HG02798 (cell line): Measurements from ENCODE around the gene EPHB2.

Experiments used
- ATAC-seq: cut with Tn5 transposase; IDR thresholded peaks from one replicate; pipeline ENCODE4 v1.9.1; 2021; ENCODE audit warnings: mild to moderate bottlenecking; ENCODE audit not compliant: unreplicated experiment, poor library complexity

EPHB2 gene

GRCh38 chr1:22814176-22815042 lies 103.8 kb downstream of the EPHB2 start:
- ATAC-seq = no peak

- ATAC-seq = no peak
These were observed 104.4 kb downstream of the EPHB2 start for GRCh38 chr1:22815043-22815365.

GRCh38 chr1:22815421-22816066 lies 104.9 kb downstream of the EPHB2 start:
- ATAC-seq = no peak

GRCh38 chr1:22816067-22816775 lies 105.6 kb downstream of the EPHB2 start:
- no peak for ATAC-seq

- ATAC-seq = no peak
These were observed 106.2 kb downstream of the EPHB2 start for GRCh38 chr1:22816803-22817202.

GRCh38 chr1:22817462-22817861 lies 106.8 kb downstream of the EPHB2 start:
- ATAC-seq = no peak

GRCh38 chr1:22818061-22818770 lies 107.6 kb downstream of the EPHB2 start:
- no peak for ATAC-seq

- no peak for ATAC-seq
These were observed 108.7 kb downstream of the EPHB2 start for GRCh38 chr1:22819361-22819760.

GRCh38 chr1:22821027-22821426 lies 110.4 kb downstream of the EPHB2 start:
- no peak for ATAC-seq

GRCh38 chr1:22822371-22822770 lies 111.7 kb downstream of the EPHB2 start:
- ATAC-seq = no peak

- ATAC-seq = no peak
These were observed 113.8 kb downstream of the EPHB2 start for GRCh38 chr1:22824466-22824865.

GRCh38 chr1:22824975-22825374 lies 114.3 kb downstream of the EPHB2 start:
- no peak for ATAC-seq

- ATAC-seq = no peak
These were observed 115.0 kb downstream of the EPHB2 start for GRCh38 chr1:22825486-22826189.

GRCh38 chr1:22826604-22827580 lies 116.3 kb downstream of the EPHB2 start:
- no peak for ATAC-seq

- ATAC-seq = no peak
These were observed 117.2 kb downstream of the EPHB2 start for GRCh38 chr1:22827666-22828483.

GRCh38 chr1:22828484-22829308 lies 118.1 kb downstream of the EPHB2 start:
- ATAC-seq = no peak

- ATAC-seq = no peak
These were observed 118.8 kb downstream of the EPHB2 start for GRCh38 chr1:22829309-22829989.
